ENCODE results near the gene VEZT. TPM values are rescaled to one million over a fixed set of nuclear protein-coding genes. Genes with fewer than 3 reads are reported as not detected.

The VEZT gene
- total RNA-seq, 2 donors from 2014 or later = 146 to 201 TPM

DNA sequence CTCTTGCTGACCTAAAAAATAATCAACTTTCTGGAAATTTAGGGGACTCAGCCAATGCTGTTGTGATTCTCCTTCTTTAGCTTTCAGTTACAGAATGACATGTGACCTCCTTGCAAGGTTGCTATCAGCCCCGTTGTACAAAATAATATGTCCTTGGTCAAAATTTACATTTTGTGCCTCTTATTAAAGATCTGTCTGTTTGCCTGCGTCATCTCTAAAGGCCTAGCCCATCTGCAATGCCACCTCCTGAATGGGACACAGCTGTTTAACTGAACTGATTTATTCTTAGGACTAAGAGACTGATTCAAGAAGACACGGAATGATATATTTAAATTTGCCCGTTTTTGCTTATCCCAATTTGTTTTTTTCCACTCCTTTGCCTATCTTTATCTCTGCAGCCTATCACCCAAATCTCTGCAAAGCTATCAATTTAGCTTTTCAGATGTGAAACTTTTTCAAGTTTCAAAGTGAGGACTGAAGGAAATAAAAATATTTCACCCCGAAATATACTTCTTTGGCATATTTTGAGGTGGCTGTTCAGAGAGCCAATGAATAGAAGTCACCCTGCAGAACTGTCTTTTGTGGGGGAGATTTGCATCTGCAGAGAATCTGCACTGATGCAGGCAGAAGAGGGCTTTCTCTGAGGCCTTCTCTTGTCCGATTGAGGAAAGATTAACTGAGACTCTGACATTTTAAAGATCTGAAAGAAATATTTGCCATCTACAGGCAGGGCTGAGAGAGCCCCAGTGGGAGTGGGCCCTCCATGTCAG, 126.0 kb downstream of the VEZT start:
- TF ChIP-seq, protein P1, sequence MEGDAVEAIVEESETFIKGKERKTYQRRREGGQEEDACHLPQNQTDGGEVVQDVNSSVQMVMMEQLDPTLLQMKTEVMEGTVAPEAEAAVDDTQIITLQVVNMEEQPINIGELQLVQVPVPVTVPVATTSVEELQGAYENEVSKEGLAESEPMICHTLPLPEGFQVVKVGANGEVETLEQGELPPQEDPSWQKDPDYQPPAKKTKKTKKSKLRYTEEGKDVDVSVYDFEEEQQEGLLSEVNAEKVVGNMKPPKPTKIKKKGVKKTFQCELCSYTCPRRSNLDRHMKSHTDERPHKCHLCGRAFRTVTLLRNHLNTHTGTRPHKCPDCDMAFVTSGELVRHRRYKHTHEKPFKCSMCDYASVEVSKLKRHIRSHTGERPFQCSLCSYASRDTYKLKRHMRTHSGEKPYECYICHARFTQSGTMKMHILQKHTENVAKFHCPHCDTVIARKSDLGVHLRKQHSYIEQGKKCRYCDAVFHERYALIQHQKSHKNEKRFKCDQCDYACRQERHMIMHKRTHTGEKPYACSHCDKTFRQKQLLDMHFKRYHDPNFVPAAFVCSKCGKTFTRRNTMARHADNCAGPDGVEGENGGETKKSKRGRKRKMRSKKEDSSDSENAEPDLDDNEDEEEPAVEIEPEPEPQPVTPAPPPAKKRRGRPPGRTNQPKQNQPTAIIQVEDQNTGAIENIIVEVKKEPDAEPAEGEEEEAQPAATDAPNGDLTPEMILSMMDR (conservative IDR thresholded peaks at IDR 0.05) = no peak
- H3K27me3 Mint-ChIP-seq (ENCODE audit: insufficient read depth) = peaks cover 2% of the 10 kb centered on the region
- no peaks in the 10 kb centered on the region for H3K9me3 ChIP-seq (ENCODE audit: control insufficient read depth, low read length)

DNA sequence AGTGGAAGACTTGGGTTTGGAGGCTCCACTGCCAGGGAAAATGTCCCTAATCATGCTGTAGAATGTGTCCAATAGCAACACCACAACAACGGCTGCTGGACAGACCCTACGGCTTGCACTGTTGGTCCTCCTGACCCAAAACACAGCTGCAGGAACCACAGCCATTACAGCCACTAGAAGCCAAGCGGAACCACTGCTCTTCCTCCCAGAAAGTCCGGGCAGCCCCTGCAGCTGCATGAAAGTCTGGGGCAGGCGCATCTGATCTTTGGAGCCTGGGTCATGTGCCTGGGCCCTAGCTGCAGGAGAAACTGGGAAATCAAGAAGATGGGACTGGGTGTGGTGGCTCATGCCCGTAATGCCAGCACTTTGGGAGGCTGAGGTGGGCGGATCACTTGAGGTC, 131.7 kb downstream of the VEZT start:
- Histone ChIP-seq H3K27me3 (ENCODE audit: control insufficient read depth, insufficient read depth, low read length, poor library complexity, severe bottlenecking) (no peaks in the 10 kb centered on the region), H3K9ac (ENCODE audit: extremely low read depth, low read length, poor library complexity, severe bottlenecking) (no peak overlapping the region), H3K4me1 (ENCODE audit: control insufficient read depth, insufficient read depth, low read length) (no peaks in the 10 kb centered on the region), H3K36me3 (ENCODE audit: control insufficient read depth, insufficient read depth, low read length) (no peaks in the 10 kb centered on the region), H3K9me3 (ENCODE audit: control insufficient read depth, low read length) (no peaks in the 10 kb centered on the region), H3K4me3 (ENCODE audit: low read length) (no peak overlapping the region), H3K27ac (ENCODE audit: low read depth, low read length) (no peak overlapping the region)
- Mint-ChIP-seq H3K27me3 (ENCODE audit: insufficient read depth) (no peaks in the 10 kb centered on the region), H3K9me3 (no peaks in the 10 kb centered on the region), H3K4me3 (no peak overlapping the region), H3K36me3 (ENCODE audit: low read depth) (no peaks in the 10 kb centered on the region), H3K4me1 (no peaks in the 10 kb centered on the region), H3K27ac (no peak overlapping the region)
- TF ChIP-seq, protein P1 (conservative IDR thresholded peaks at IDR 0.05) = no peak
- no peak for DNase-seq
- 95 to 100% methylated on average over 4 to 7 of the region's 7 CpGs for WGBS, 2 experiments (ENCODE audit: insufficient coverage in 1 of 2, insufficient read length in 1 of 2)

More for the DNA sequence above, 126.0 kb downstream of the VEZT start:
- H3K27ac ChIP-seq (ENCODE audit: low read depth, low read length) = no peak overlapping the region
- H3K36me3 Mint-ChIP-seq (ENCODE audit: low read depth) = no peaks in the 10 kb centered on the region
- H3K9ac ChIP-seq (ENCODE audit: extremely low read depth, low read length, poor library complexity, severe bottlenecking) = peak overlapping the region; percentile 3
- no peaks in the 10 kb centered on the region for H3K4me1 Mint-ChIP-seq
- H3K36me3 ChIP-seq (ENCODE audit: control insufficient read depth, insufficient read depth, low read length) = no peaks in the 10 kb centered on the region
- H3K4me3 Mint-ChIP-seq = no peak overlapping the region
- peaks cover 2% of the 10 kb centered on the region for H3K9me3 Mint-ChIP-seq
- H3K4me3 ChIP-seq (ENCODE audit: low read length) = no peak overlapping the region
- no peak overlapping the region for H3K27ac Mint-ChIP-seq
- DNase-seq = peak; percentile 26
- H3K4me1 ChIP-seq (ENCODE audit: control insufficient read depth, insufficient read depth, low read length) = no peaks in the 10 kb centered on the region
- H3K27me3 ChIP-seq (ENCODE audit: control insufficient read depth, insufficient read depth, low read length, poor library complexity, severe bottlenecking) = no peaks in the 10 kb centered on the region
- 94 to 96% methylated on average over 4 to 6 of the region's 6 CpGs for WGBS, 2 experiments (ENCODE audit: insufficient coverage in 1 of 2, insufficient read length in 1 of 2)

DNA sequence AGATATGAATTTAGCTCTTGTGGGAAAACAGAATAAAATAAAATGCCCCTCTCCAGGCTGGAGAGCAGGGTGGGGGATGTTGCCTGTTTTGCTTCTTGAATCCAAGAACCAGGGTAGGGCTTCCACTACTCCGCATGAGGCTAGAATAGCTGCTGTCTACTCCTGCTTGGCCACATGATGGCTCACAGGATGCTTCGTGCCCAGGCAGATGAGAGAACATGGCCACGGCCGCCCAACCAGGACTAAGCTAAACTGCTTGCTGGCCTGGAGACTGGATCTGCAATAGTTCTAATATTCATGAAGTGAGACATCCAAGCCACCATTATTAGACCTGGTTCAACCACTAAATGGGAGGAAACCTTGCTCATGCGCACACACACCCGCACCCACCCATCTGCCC, 134.1 kb downstream of the VEZT start:
- Histone ChIP-seq H3K4me1 (ENCODE audit: control insufficient read depth, insufficient read depth, low read length) (no peaks in the 10 kb centered on the region), H3K27ac (ENCODE audit: low read depth, low read length) (no peak overlapping the region), H3K9ac (ENCODE audit: extremely low read depth, low read length, poor library complexity, severe bottlenecking) (no peak overlapping the region), H3K36me3 (ENCODE audit: control insufficient read depth, insufficient read depth, low read length) (no peaks in the 10 kb centered on the region), H3K27me3 (ENCODE audit: control insufficient read depth, insufficient read depth, low read length, poor library complexity, severe bottlenecking) (no peaks in the 10 kb centered on the region), H3K4me3 (ENCODE audit: low read length) (no peak overlapping the region), H3K9me3 (ENCODE audit: control insufficient read depth, low read length) (no peaks in the 10 kb centered on the region)
- Mint-ChIP-seq H3K4me3 (no peak overlapping the region), H3K4me1 (no peaks in the 10 kb centered on the region), H3K27me3 (ENCODE audit: insufficient read depth) (no peaks in the 10 kb centered on the region), H3K27ac (no peak overlapping the region), H3K9me3 (no peaks in the 10 kb centered on the region), H3K36me3 (ENCODE audit: low read depth) (no peaks in the 10 kb centered on the region)
- TF ChIP-seq, protein P1 (conservative IDR thresholded peaks at IDR 0.05) = peak; percentile 58
- peak; percentile 71 for DNase-seq
- WGBS, 2 experiments (ENCODE audit: insufficient coverage in 1 of 2, insufficient read length in 1 of 2) = 81 to 88% methylated on average over 3 to 6 of the region's 6 CpGs

Small RNA genes lying within 50 kb of the gene (microRNA-seq; reads per million reads assigned to microRNA genes)
- gene MIR331 (ENCODE audit: borderline microRNAs expressed) = 41.5 reads per million, percentile 65 among the genes with 10 or more reads in this experiment
- gene MIR3685 (ENCODE audit: borderline microRNAs expressed) = not detected

Other genes starting within 250 kb of the VEZT start
- 100 to 1,000 TPM; 113 to 131 TPM for gene NDUFA12, start 214.1 kb upstream of the VEZT start, total RNA-seq
- 10 to 100 TPM; 66.9 to 82.0 TPM for gene NR2C1, start 144.2 kb upstream of the VEZT start, total RNA-seq
- gene FGD6, start 340 bp upstream of the VEZT start, total RNA-seq = 100 to 1,000 TPM in 1 of 2 donors, 10 to 100 TPM in 1; 95.3 to 124 TPM

Measured in endodermal cell (in vitro differentiated cells).